ENCODE data around the gene LMOD3. TPM values are rescaled to one million over a fixed set of nuclear protein-coding genes. Genes with fewer than 3 reads are reported as not detected.

The LMOD3 gene
- total RNA-seq, 2 donors from 2014 or later, result not detected

GRCh38 chr3:69084326-69085167 is 37.8 kb downstream of the LMOD3 start, which contains the start of gene ARL6IP5:
Gene ARL6IP5 (plus strand): TSS chr3:69084937. CDS start chr3:69085048, 111 bp downstream.
- peaks cover 47% of the 10 kb centered on the region for H3K4me1 Mint-ChIP-seq
- peak; percentile 77 to 84 (median 79) for DNase-seq
- peaks cover 4% of the 10 kb centered on the region for H3K36me3 Mint-ChIP-seq (ENCODE audit: low read depth)
- peak within 1 kb of the TSS; percentile 97 for H3K27ac Mint-ChIP-seq
- H3K4me3 Mint-ChIP-seq, result peak within 1 kb of the TSS; percentile 96
- no peaks in the 10 kb centered on the region for H3K27me3 Mint-ChIP-seq
- ATAC-seq, result peak; percentile 73
- H3K9me3 ChIP-seq (ENCODE audit: control insufficient read depth, low read length, poor library complexity, severe bottlenecking), result no peaks in the 10 kb centered on the region

- ATAC-seq (peak; percentile 62), DNase-seq (peak; percentile 38 to 54 (median 43))
- Mint-ChIP-seq H3K36me3 (ENCODE audit: low read depth) (no peaks in the 10 kb centered on the region), H3K4me3 (peak overlapping the region; percentile 80), H3K27ac (peak overlapping the region; percentile 97), H3K27me3 (no peaks in the 10 kb centered on the region), H3K4me1 (peaks cover 47% of the 10 kb centered on the region)
- H3K9me3 ChIP-seq (ENCODE audit: control insufficient read depth, low read length, poor library complexity, severe bottlenecking), result no peaks in the 10 kb centered on the region
These were observed 39.6 kb downstream of the LMOD3 start for GRCh38 chr3:69082805-69083204.

GRCh38 chr3:69082361-69082760 is 40.0 kb downstream of the LMOD3 start:
- peaks cover 49% of the 10 kb centered on the region for H3K4me1 Mint-ChIP-seq
- H3K9me3 ChIP-seq (ENCODE audit: control insufficient read depth, low read length, poor library complexity, severe bottlenecking), result no peaks in the 10 kb centered on the region
- no peaks in the 10 kb centered on the region for H3K27me3 Mint-ChIP-seq
- ATAC-seq, result no peak
- peak overlapping the region; percentile 97 for H3K27ac Mint-ChIP-seq
- H3K4me3 Mint-ChIP-seq, result peak overlapping the region; percentile 80
- DNase-seq, result no peak
- no peaks in the 10 kb centered on the region for H3K36me3 Mint-ChIP-seq (ENCODE audit: low read depth)

GRCh38 chr3:69081583-69082262 is 40.7 kb downstream of the LMOD3 start:
- DNase-seq, result no peak
- H3K27me3 Mint-ChIP-seq, result no peaks in the 10 kb centered on the region
- H3K9me3 ChIP-seq (ENCODE audit: control insufficient read depth, low read length, poor library complexity, severe bottlenecking), result no peaks in the 10 kb centered on the region
- H3K36me3 Mint-ChIP-seq (ENCODE audit: low read depth), result no peaks in the 10 kb centered on the region
- peak overlapping the region; percentile 33 for H3K4me3 Mint-ChIP-seq
- peaks cover 47% of the 10 kb centered on the region for H3K4me1 Mint-ChIP-seq
- peak overlapping the region; percentile 97 for H3K27ac Mint-ChIP-seq
- ATAC-seq, result no peak

GRCh38 chr3:69080233-69080920 is 42.0 kb downstream of the LMOD3 start, which contains the start of gene UBA3:
Gene UBA3 (minus strand): TSS chr3:69080365. CDS start chr3:69080353, 12 bp downstream.
- Mint-ChIP-seq H3K4me1 (peaks cover 45% of the 10 kb centered on the region), H3K36me3 (ENCODE audit: low read depth) (no peaks in the 10 kb centered on the region), H3K27me3 (no peaks in the 10 kb centered on the region), H3K27ac (peak within 1 kb of the TSS; percentile 97), H3K4me3 (peak within 1 kb of the TSS; percentile 93)
- peak; percentile 76 for ATAC-seq
- peak; percentile 83 to 89 (median 87) for DNase-seq
- no peaks in the 10 kb centered on the region for H3K9me3 ChIP-seq (ENCODE audit: control insufficient read depth, low read length, poor library complexity, severe bottlenecking)

- DNase-seq, result peak in 1 of 3 donors; percentile 22
- no peaks in the 10 kb centered on the region for H3K9me3 ChIP-seq (ENCODE audit: control insufficient read depth, low read length, poor library complexity, severe bottlenecking)
- no peak for ATAC-seq
- H3K36me3 Mint-ChIP-seq (ENCODE audit: low read depth), result no peaks in the 10 kb centered on the region
- peak overlapping the region; percentile 93 for H3K4me3 Mint-ChIP-seq
- H3K4me1 Mint-ChIP-seq, result peaks cover 42% of the 10 kb centered on the region
- H3K27me3 Mint-ChIP-seq, result no peaks in the 10 kb centered on the region
- peak overlapping the region; percentile 97 for H3K27ac Mint-ChIP-seq
These were observed 42.9 kb downstream of the LMOD3 start for GRCh38 chr3:69079269-69080159.

- Mint-ChIP-seq H3K4me3 (peak overlapping the region; percentile 19), H3K27ac (peak overlapping the region; percentile 79)
- no peak for ATAC-seq
These were observed 49.5 kb downstream of the LMOD3 start for GRCh38 chr3:69072928-69073327.

GRCh38 chr3:69066121-69066520 is 56.3 kb downstream of the LMOD3 start:
- Mint-ChIP-seq H3K4me3 (no peak overlapping the region), H3K27ac (peak overlapping the region; percentile 95), H3K27me3 (no peaks in the 10 kb centered on the region), H3K4me1 (peaks cover 22% of the 10 kb centered on the region), H3K36me3 (ENCODE audit: low read depth) (peaks cover 9% of the 10 kb centered on the region)
- ATAC-seq, result no peak
- no peaks in the 10 kb centered on the region for H3K9me3 ChIP-seq (ENCODE audit: control insufficient read depth, low read length, poor library complexity, severe bottlenecking)
- DNase-seq, result no peak

More at GRCh38 chr3:69072928-69073327, 49.5 kb downstream of the LMOD3 start:
- no peak for DNase-seq
- H3K27me3 Mint-ChIP-seq, result no peaks in the 10 kb centered on the region
- peaks cover 25% of the 10 kb centered on the region for H3K4me1 Mint-ChIP-seq
- H3K36me3 Mint-ChIP-seq (ENCODE audit: low read depth), result peaks cover 13% of the 10 kb centered on the region
- H3K9me3 ChIP-seq (ENCODE audit: control insufficient read depth, low read length, poor library complexity, severe bottlenecking), result no peaks in the 10 kb centered on the region

- no peak for DNase-seq
- H3K4me3 Mint-ChIP-seq, result peak overlapping the region; percentile 57
- H3K4me1 Mint-ChIP-seq, result peaks cover 19% of the 10 kb centered on the region
- peak overlapping the region; percentile 95 for H3K27ac Mint-ChIP-seq
- peak; percentile 90 for ATAC-seq
- no peaks in the 10 kb centered on the region for H3K9me3 ChIP-seq (ENCODE audit: control insufficient read depth, low read length, poor library complexity, severe bottlenecking)
- H3K36me3 Mint-ChIP-seq (ENCODE audit: low read depth), result peaks cover 4% of the 10 kb centered on the region
- no peaks in the 10 kb centered on the region for H3K27me3 Mint-ChIP-seq
These were observed 57.0 kb downstream of the LMOD3 start for GRCh38 chr3:69065318-69065964.

- ATAC-seq, result peak; percentile 51
- Mint-ChIP-seq H3K4me3 (peak overlapping the region; percentile 78), H3K27ac (peak overlapping the region; percentile 95), H3K36me3 (ENCODE audit: low read depth) (peaks cover 4% of the 10 kb centered on the region), H3K27me3 (no peaks in the 10 kb centered on the region), H3K4me1 (peaks cover 31% of the 10 kb centered on the region)
- DNase-seq, result no peak
- no peaks in the 10 kb centered on the region for H3K9me3 ChIP-seq (ENCODE audit: control insufficient read depth, low read length, poor library complexity, severe bottlenecking)
These were observed 58.8 kb downstream of the LMOD3 start for GRCh38 chr3:69063636-69064035.

GRCh38 chr3:69059688-69060087 is 62.7 kb downstream of the LMOD3 start:
- H3K27me3 Mint-ChIP-seq, result no peaks in the 10 kb centered on the region
- no peak for ATAC-seq
- H3K4me3 Mint-ChIP-seq, result no peak overlapping the region
- peak overlapping the region; percentile 87 for H3K27ac Mint-ChIP-seq
- peaks cover 29% of the 10 kb centered on the region for H3K4me1 Mint-ChIP-seq
- peaks cover 6% of the 10 kb centered on the region for H3K36me3 Mint-ChIP-seq (ENCODE audit: low read depth)
- no peak for DNase-seq
- H3K9me3 ChIP-seq (ENCODE audit: control insufficient read depth, low read length, poor library complexity, severe bottlenecking), result no peaks in the 10 kb centered on the region

GRCh38 chr3:69058947-69059224 is 63.5 kb downstream of the LMOD3 start:
- Mint-ChIP-seq H3K4me1 (peaks cover 26% of the 10 kb centered on the region), H3K4me3 (peak overlapping the region; percentile 43), H3K27ac (peak overlapping the region; percentile 87), H3K27me3 (no peaks in the 10 kb centered on the region), H3K36me3 (ENCODE audit: low read depth) (peaks cover 6% of the 10 kb centered on the region)
- no peaks in the 10 kb centered on the region for H3K9me3 ChIP-seq (ENCODE audit: control insufficient read depth, low read length, poor library complexity, severe bottlenecking)
- no peak for DNase-seq
- no peak for ATAC-seq

Data from T-helper 17 cell (primary cell).